ENCODE data around the gene TMPRSS2. TPM values are rescaled to one million over a fixed set of nuclear protein-coding genes. Genes with fewer than 3 reads are reported as not detected.
"Not testable (repeated sequence)": the region's sequence is repeated elsewhere in the genome, so short reads cannot be mapped to it uniquely, and the experiment has no call there.

Gene TMPRSS2
- total RNA-seq, 2 experiments from 2014 or later = not detected

GRCh38 chr21:41418956-41419680 lies 88.8 kb downstream of the TMPRSS2 start:
- POLR2A ChIA-PET = interaction anchor here (0.7 to 2.2 kb wide), 4 partner anchors 8 to 108 kb away, joined by 3 to 15 read pairs (median 4); partner anchors contain the start of gene MX2

GRCh38 chr21:41418393-41418792 lies 89.6 kb downstream of the TMPRSS2 start:
- DNase-seq (peak in 1 of 14 experiments; percentile 29), ATAC-seq (ENCODE audit: poor library complexity) (no peak)
- H3K4me1 ChIP-seq (ENCODE audit: insufficient read depth, low read length) = peaks cover 12% of the 10 kb centered on the region
- intact Hi-C loops (cut with DNase I, micrococcal nuclease) = no loop called here
- Mint-ChIP-seq H3K4me1 (ENCODE audit: low read depth) (peaks cover 30% of the 10 kb centered on the region), H3K4me3 (peak overlapping the region; percentile 65), H3K27me3 (no peaks in the 10 kb centered on the region), H3K27ac (peak overlapping the region; percentile 88), H3K9me3 (peaks cover 7% of the 10 kb centered on the region), H3K36me3 (ENCODE audit: low read depth) (no peaks in the 10 kb centered on the region)
- ChIA-PET POLR2A (interaction anchor here (0.7 to 2.2 kb wide), 3 partner anchors 8 to 49 kb away, joined by 3 to 15 read pairs (median 11); partner anchors contain the start of gene MX1), CTCF (interaction anchor here (0.9 kb wide), 1 partner anchor 135 kb away, joined by 3 read pairs; no protein-coding TSS in a partner anchor)
- H3K9me3 ChIP-seq (ENCODE audit: control insufficient read depth in 1 of 2, insufficient read depth in 1 of 2, low read length in 2 of 2) = no peaks in the 10 kb centered on the region
- H3K36me3 ChIP-seq (ENCODE audit: insufficient read depth, low read length) = no peaks in the 10 kb centered on the region
- H3K27me3 ChIP-seq (ENCODE audit: control insufficient read depth in 1 of 2, insufficient read depth in 2 of 2, low read length in 2 of 2) = no peaks in the 10 kb centered on the region
- no peak overlapping the region for H3K4me3 ChIP-seq (ENCODE audit: low read length)
- no peak for TF ChIP-seq CTCF (IDR thresholded peaks at IDR 0.05)
- H3K27ac ChIP-seq (ENCODE audit: low read depth in 1 of 2, low read length in 2 of 2) = no peak overlapping the region

More at GRCh38 chr21:41418956-41419680, 88.8 kb downstream of the TMPRSS2 start:
- peaks cover 37% of the 10 kb centered on the region for H3K4me1 Mint-ChIP-seq (ENCODE audit: low read depth)
- Histone ChIP-seq H3K4me1 (ENCODE audit: insufficient read depth, low read length) (peaks cover 20% of the 10 kb centered on the region), H3K27ac (ENCODE audit: low read depth in 1 of 2, low read length in 2 of 2) (no peak overlapping the region), H3K4me3 (ENCODE audit: low read length) (no peak overlapping the region), H3K9me3 (ENCODE audit: control insufficient read depth in 1 of 2, insufficient read depth in 1 of 2, low read length in 2 of 2) (no peaks in the 10 kb centered on the region), H3K27me3 (ENCODE audit: control insufficient read depth in 1 of 2, insufficient read depth in 2 of 2, low read length in 2 of 2) (no peaks in the 10 kb centered on the region), H3K36me3 (ENCODE audit: insufficient read depth, low read length) (no peaks in the 10 kb centered on the region)
- no peaks in the 10 kb centered on the region for H3K27me3 Mint-ChIP-seq
- H3K9me3 Mint-ChIP-seq = peaks cover 2% of the 10 kb centered on the region
- peak overlapping the region; percentile 97 for H3K4me3 Mint-ChIP-seq
- DNase-seq (peak in 1 of 14 experiments; percentile 33), ATAC-seq (ENCODE audit: poor library complexity) (no peak)
- CTCF ChIA-PET = interaction anchor here (0.6 kb wide), 1 partner anchor 15 kb away, joined by 3 read pairs; no protein-coding TSS in a partner anchor
- peak overlapping the region; percentile 88 for H3K27ac Mint-ChIP-seq
- intact Hi-C loops (cut with DNase I, micrococcal nuclease) = no loop called here
- no peak for TF ChIP-seq CTCF (IDR thresholded peaks at IDR 0.05)
- H3K36me3 Mint-ChIP-seq (ENCODE audit: low read depth) = no peaks in the 10 kb centered on the region

- H3K9me3 ChIP-seq (ENCODE audit: control insufficient read depth in 1 of 2, insufficient read depth in 1 of 2, low read length in 2 of 2); H3K27me3 Mint-ChIP-seq; intact Hi-C loops (cut with DNase I, micrococcal nuclease); H3K27me3 ChIP-seq (ENCODE audit: control insufficient read depth in 1 of 2, insufficient read depth in 2 of 2, low read length in 2 of 2); H3K36me3 ChIP-seq (ENCODE audit: insufficient read depth, low read length); DNase-seq; ATAC-seq (ENCODE audit: poor library complexity); H3K27ac ChIP-seq (ENCODE audit: low read depth in 1 of 2, low read length in 2 of 2); H3K36me3 Mint-ChIP-seq (ENCODE audit: low read depth); H3K4me3 ChIP-seq (ENCODE audit: low read length): not testable (repeated sequence)
- CTCF ChIA-PET = interaction anchor here (0.9 kb wide), 1 partner anchor 134 kb away, joined by 3 read pairs; no protein-coding TSS in a partner anchor
- H3K4me3 Mint-ChIP-seq = peak overlapping the region; percentile 14
- POLR2A ChIA-PET = interaction anchor here (1.9 kb wide), 1 partner anchor 8 kb away, joined by 11 read pairs; the partner anchor contains the start of gene MX1
- peaks cover 21% of the 10 kb centered on the region for H3K4me1 Mint-ChIP-seq (ENCODE audit: low read depth)
- H3K9me3 Mint-ChIP-seq = peaks cover 15% of the 10 kb centered on the region
- H3K4me1 ChIP-seq (ENCODE audit: insufficient read depth, low read length) = peaks cover 11% of the 10 kb centered on the region
- peak overlapping the region; percentile 88 for H3K27ac Mint-ChIP-seq
Observed at GRCh38 chr21:41417505-41417904, 90.5 kb downstream of the TMPRSS2 start.

Other genes with a start within 250 kb of the TMPRSS2 start
- gene FAM3B, start 191.4 kb downstream of the TMPRSS2 start, total RNA-seq = not detected
- gene MX2, start 146.1 kb downstream of the TMPRSS2 start, total RNA-seq = 10 to 100 TPM; 77.8 to 87.1 TPM
- 10 to 100 TPM; 82.3 to 86.3 TPM for gene MX1, start 81.9 kb downstream of the TMPRSS2 start, total RNA-seq

Measured in CD4-positive, alpha-beta T cell (primary cell).